Naive B cell (primary cell): ENCODE measurements around the gene SOBP. TPM values are rescaled to one million over a fixed set of nuclear protein-coding genes. Genes with fewer than 3 reads are reported as not detected.

Experiments
- ATAC-seq, 2 donors: fragments of 150-1000 bp; cut with Tn5 transposase; 2 replicates each; pipeline ENCODE4 v1.10.0; 2021; ENCODE audit warnings: low read depth in 2 of 2, mild to moderate bottlenecking in 2 of 2, moderate library complexity in 2 of 2
- DNase-seq: peaks from one replicate; pipeline ENCODE4 v3.0.0; 2022
- H3K27ac Mint-ChIP-seq, 6 donors: one replicate each; pipeline ENCODE4 v1.8.0; 2020 to 2022; ENCODE audit warnings: mild to moderate bottlenecking in 6 of 6, mixed read lengths in 6 of 6, moderate library complexity in 5 of 6, inconsistent platforms in 2 of 6
- H3K27me3 Mint-ChIP-seq, 3 donors: one replicate each; pipeline ENCODE4 v1.8.0; 2021 to 2022; ENCODE audit warnings: mixed read lengths in 3 of 3, mild to moderate bottlenecking in 1 of 3
- H3K36me3 Mint-ChIP-seq, 2 donors: one replicate each; pipeline ENCODE4 v1.8.0; 2020 to 2022; ENCODE audit warnings: mixed read lengths in 2 of 2, inconsistent platforms in 1 of 2, mild to moderate bottlenecking in 1 of 2
- H3K4me1 Mint-ChIP-seq, 3 donors: one replicate each; pipeline ENCODE4 v1.8.0; 2020 to 2022; ENCODE audit warnings: mixed read lengths in 3 of 3, inconsistent platforms in 1 of 3, mild to moderate bottlenecking in 1 of 3, moderate library complexity in 1 of 3
- H3K4me3 Mint-ChIP-seq, 8 donors: one replicate each; pipeline ENCODE4 v1.8.0; 2020 to 2022; ENCODE audit warnings: mild to moderate bottlenecking in 8 of 8, mixed read lengths in 8 of 8, moderate library complexity in 8 of 8, inconsistent platforms in 2 of 8
- H3K9me3 Mint-ChIP-seq, 7 donors: one replicate each; pipeline ENCODE4 v1.8.0; 2020 to 2022; ENCODE audit warnings: mixed read lengths in 7 of 7, mild to moderate bottlenecking in 5 of 7, inconsistent platforms in 2 of 7, moderate library complexity in 1 of 7
- polyA plus RNA-seq, 6 donors: library from polyadenylated mRNA; unstranded; fragments of 300-500 nt; fragmentation: Illumina TruSeq; gene quantifications; one replicate each; pipeline ENCODE4 v1.2.3, GENCODE V29; 2021; ENCODE audit warnings: low read depth in 6 of 6

Gene SOBP
- polyA plus RNA-seq, 6 donors from 2014 or later: 1.7 to 4.3 (median 2.3) TPM

- ATAC-seq: no peak
- Mint-ChIP-seq H3K36me3 (no peaks in the 10 kb centered on the region), H3K27ac (no peak overlapping the region), H3K4me3 (no peak overlapping the region), H3K27me3 (no peaks in the 10 kb centered on the region), H3K4me1 (peaks cover 23 to 25% (median 24%) of the 10 kb centered on the region in 3 donors), H3K9me3 (no peaks in the 10 kb centered on the region)
- DNase-seq: no peak
Observed at GRCh38 chr6:107554326-107554725, 64.4 kb downstream of the SOBP start.

- Mint-ChIP-seq H3K4me3 (no peak overlapping the region), H3K27me3 (peaks cover 0 to 5% (median 0%) of the 10 kb centered on the region in 3 donors), H3K9me3 (no peaks in the 10 kb centered on the region), H3K4me1 (peaks cover 17 to 23% (median 20%) of the 10 kb centered on the region in 3 donors), H3K27ac (no peak overlapping the region), H3K36me3 (no peaks in the 10 kb centered on the region)
- DNase-seq: no peak
- ATAC-seq: no peak
Observed at GRCh38 chr6:107554918-107555317, 65.0 kb downstream of the SOBP start.

- H3K4me3 Mint-ChIP-seq: no peak overlapping the region
Observed at GRCh38 chr6:107555449-107555848, 65.5 kb downstream of the SOBP start.

GRCh38 chr6:107556082-107556481 lies 66.2 kb downstream of the SOBP start:
- H3K36me3 Mint-ChIP-seq: no peaks in the 10 kb centered on the region
- H3K27ac Mint-ChIP-seq: no peak overlapping the region
- ATAC-seq: peak in 1 of 2 donors; percentile 30

More at GRCh38 chr6:107555449-107555848, 65.5 kb downstream of the SOBP start:
- Mint-ChIP-seq H3K27me3 (peaks cover 0 to 5% (median 0%) of the 10 kb centered on the region in 3 donors), H3K27ac (no peak overlapping the region), H3K36me3 (no peaks in the 10 kb centered on the region), H3K4me1 (peaks cover 12 to 18% (median 15%) of the 10 kb centered on the region in 3 donors), H3K9me3 (no peaks in the 10 kb centered on the region)
- ATAC-seq (no peak), DNase-seq (no peak)

GRCh38 chr6:107557698-107558097 lies 67.8 kb downstream of the SOBP start:
- Mint-ChIP-seq H3K36me3 (peaks cover 4% of the 10 kb centered on the region in 2 donors), H3K4me1 (peaks cover 5 to 6% (median 6%) of the 10 kb centered on the region in 3 donors), H3K4me3 (no peak overlapping the region), H3K27me3 (peaks cover 0 to 9% (median 4%) of the 10 kb centered on the region in 3 donors), H3K27ac (no peak overlapping the region), H3K9me3 (no peaks in the 10 kb centered on the region)
- DNase-seq (no peak), ATAC-seq (no peak)

More at GRCh38 chr6:107556082-107556481, 66.2 kb downstream of the SOBP start:
- Mint-ChIP-seq H3K27me3 (peaks cover 0 to 8% (median 0%) of the 10 kb centered on the region in 3 donors), H3K4me3 (no peak overlapping the region), H3K4me1 (peaks cover 6 to 12% (median 9%) of the 10 kb centered on the region in 3 donors), H3K9me3 (no peaks in the 10 kb centered on the region)
- DNase-seq: no peak

- peaks cover 6 to 7% of the 10 kb centered on the region in 2 donors for H3K36me3 Mint-ChIP-seq
- H3K27ac Mint-ChIP-seq: no peak overlapping the region
- no peaks in the 10 kb centered on the region for H3K9me3 Mint-ChIP-seq
- H3K27me3 Mint-ChIP-seq: peaks cover 14 to 23% (median 18%) of the 10 kb centered on the region in 3 donors
- H3K4me3 Mint-ChIP-seq: no peak overlapping the region
- H3K4me1 Mint-ChIP-seq: peaks cover 0 to 6% (median 5%) of the 10 kb centered on the region in 3 donors
- DNase-seq: no peak
- ATAC-seq: no peak
Observed at GRCh38 chr6:107560657-107561056, 70.7 kb downstream of the SOBP start.

- peak overlapping the region in 1 of 6 donors; percentile 14 for H3K27ac Mint-ChIP-seq
- ATAC-seq (no peak), DNase-seq (no peak)
- H3K9me3 Mint-ChIP-seq: peaks cover 0 to under 1% (median 0%) of the 10 kb centered on the region in 7 donors
- H3K4me3 Mint-ChIP-seq: no peak overlapping the region
- no peaks in the 10 kb centered on the region for H3K4me1 Mint-ChIP-seq
- H3K27me3 Mint-ChIP-seq: peaks cover 15 to 25% (median 21%) of the 10 kb centered on the region in 3 donors
- H3K36me3 Mint-ChIP-seq: peaks cover 6 to 7% of the 10 kb centered on the region in 2 donors
Observed at GRCh38 chr6:107561306-107561705, 71.4 kb downstream of the SOBP start.

- no peak for ATAC-seq
- no peak overlapping the region for H3K4me3 Mint-ChIP-seq
Observed at GRCh38 chr6:107563694-107564588, 74.0 kb downstream of the SOBP start.

GRCh38 chr6:107564589-107564951 lies 74.7 kb downstream of the SOBP start:
- Mint-ChIP-seq H3K9me3 (peaks cover 0 to 4% (median 0%) of the 10 kb centered on the region in 7 donors), H3K36me3 (peaks cover 6 to 7% of the 10 kb centered on the region in 2 donors), H3K4me3 (no peak overlapping the region), H3K4me1 (no peaks in the 10 kb centered on the region), H3K27ac (peak overlapping the region in 1 of 6 donors; percentile 26), H3K27me3 (peaks cover 26 to 28% (median 27%) of the 10 kb centered on the region in 3 donors)
- DNase-seq (no peak), ATAC-seq (no peak)

More at GRCh38 chr6:107563694-107564588, 74.0 kb downstream of the SOBP start:
- no peak for DNase-seq
- Mint-ChIP-seq H3K9me3 (peaks cover 0 to 4% (median 0%) of the 10 kb centered on the region in 7 donors), H3K4me1 (no peaks in the 10 kb centered on the region), H3K27me3 (peaks cover 26 to 31% (median 27%) of the 10 kb centered on the region in 3 donors), H3K36me3 (peaks cover 6 to 7% of the 10 kb centered on the region in 2 donors), H3K27ac (no peak overlapping the region)

GRCh38 chr6:107565165-107565723 lies 75.3 kb downstream of the SOBP start:
- Mint-ChIP-seq H3K27ac (peak overlapping the region in 1 of 6 donors; percentile 56), H3K9me3 (peaks cover 0 to 4% (median 0%) of the 10 kb centered on the region in 7 donors), H3K4me3 (no peak overlapping the region), H3K4me1 (no peaks in the 10 kb centered on the region), H3K27me3 (peaks cover 26 to 27% (median 26%) of the 10 kb centered on the region in 3 donors), H3K36me3 (peaks cover 6 to 7% of the 10 kb centered on the region in 2 donors)
- no peak for DNase-seq
- ATAC-seq: no peak

- peaks cover 0 to 4% (median 0%) of the 10 kb centered on the region in 7 donors for H3K9me3 Mint-ChIP-seq
- peaks cover 2 to 3% of the 10 kb centered on the region in 2 donors for H3K36me3 Mint-ChIP-seq
- H3K4me1 Mint-ChIP-seq: peaks cover 2 to 14% (median 4%) of the 10 kb centered on the region in 3 donors
- H3K27me3 Mint-ChIP-seq: peaks cover 26 to 27% (median 27%) of the 10 kb centered on the region in 3 donors
- ATAC-seq: no peak
- no peak overlapping the region for H3K27ac Mint-ChIP-seq
- no peak overlapping the region for H3K4me3 Mint-ChIP-seq
- DNase-seq: no peak
Observed at GRCh38 chr6:107567643-107568042, 77.7 kb downstream of the SOBP start.

- Mint-ChIP-seq H3K4me3 (no peak overlapping the region), H3K27ac (no peak overlapping the region), H3K9me3 (peaks cover 0 to 4% (median 0%) of the 10 kb centered on the region in 7 donors), H3K36me3 (no peaks in the 10 kb centered on the region), H3K27me3 (peaks cover 23 to 25% (median 23%) of the 10 kb centered on the region in 3 donors), H3K4me1 (peaks cover 6 to 17% (median 8%) of the 10 kb centered on the region in 3 donors)
- DNase-seq (no peak), ATAC-seq (no peak)
Observed at GRCh38 chr6:107569473-107569872, 79.6 kb downstream of the SOBP start.

GRCh38 chr6:107571354-107571753 lies 81.4 kb downstream of the SOBP start:
- peaks cover 6 to 17% (median 8%) of the 10 kb centered on the region in 3 donors for H3K4me1 Mint-ChIP-seq
- no peak for DNase-seq
- H3K9me3 Mint-ChIP-seq: peaks cover 0 to 3% (median 0%) of the 10 kb centered on the region in 7 donors
- peaks cover 0 to 6% of the 10 kb centered on the region in 2 donors for H3K36me3 Mint-ChIP-seq
- H3K27me3 Mint-ChIP-seq: peaks cover 18 to 23% (median 18%) of the 10 kb centered on the region in 3 donors
- no peak overlapping the region for H3K27ac Mint-ChIP-seq
- no peak overlapping the region for H3K4me3 Mint-ChIP-seq
- ATAC-seq: no peak
